Adrenal gland (tissue), 12 donors: Measurements from ENCODE around the gene TBC1D22A. TPM values are rescaled to one million over a fixed set of nuclear protein-coding genes. Genes with fewer than 3 reads are reported as not detected.
A peak's percentile ranks its signal among the peaks of the same experiment; 100 is the strongest.

Experiments used
- DNase-seq, 7 donors: peaks; one replicate each; pipeline ENCODE4 v3.0.0-alpha.2; 2019 to 2020
- H3K27ac ChIP-seq, 5 donors: fragments of 200-600 bp; sonication (generic) in 4 of 5; 1 replicate in 3 of 5; 2 replicates in 2 of 5; pipeline versions ENCODE4 v1.5.1 to v1.8.0; 2016 to 2020; ENCODE audit warnings: mild to moderate bottlenecking in 1 of 5
- H3K27me3 ChIP-seq: fragments of 200-600 bp; 2 replicates; pipeline ENCODE4 v1.8.0; 2021
- H3K36me3 ChIP-seq, 2 donors: fragments of 200-600 bp; replicated peaks in 1 of 2; 1 replicate in 1 of 2; 2 replicates in 1 of 2; pipeline versions ENCODE4 v1.5.1 to v1.8.0; 2018 to 2022
- H3K4me1 ChIP-seq, 2 donors: fragments of 200-600 bp; replicated peaks in 1 of 2; 1 replicate in 1 of 2; 2 replicates in 1 of 2; pipeline versions ENCODE4 v1.5.1 to v1.8.0; 2018 to 2021
- H3K4me3 ChIP-seq, 4 donors: fragments of 200-600 bp; sonication (generic) in 3 of 4; one replicate each; pipeline ENCODE4 v1.5.1; 2016 to 2018
- H3K9me3 ChIP-seq, 3 donors: fragments of 200-600 bp; sonication (generic) in 1 of 3; replicated peaks in 1 of 3; 1 replicate in 2 of 3; 2 replicates in 1 of 3; pipeline versions ENCODE4 v1.5.1 to v1.8.0; 2016 to 2021
- POLR2A ChIP-seq, 2 donors: fragments of 450-650 bp; IDR thresholded peaks; one replicate each; pipeline ENCODE4 v1.6.1; 2017; ENCODE audit warnings: antibody characterized with exemption in 2 of 2, mild to moderate bottlenecking in 2 of 2, moderate library complexity in 1 of 2
- WGBS, 4 donors: extraction: QIAGEN DNeasy Blood & Tissue Kit in 2 of 4; methylation state at CpG; one replicate each; pipeline versions ENCODE4 v1.1.5 to v1.1.7; 2013 to 2017; 5-methylcytosine and 5-hydroxymethylcytosine counted together
- intact Hi-C, 2 donors: fragments of 100-400 bp; cut with DNase I; formaldehyde crosslinking; loops; one replicate each; pipeline versions ENCODE4 v1.14.1 to v1.15.0; 2022 to 2023
- polyA plus RNA-seq, 3 donors: library from polyadenylated mRNA; stranded (reverse); fragments of 200-250 nt in 2 of 3; fragments of 350-450 nt in 1 of 3; fragmentation: Illumina TruSeq in 1 of 3; extraction: RNeasy Lipid Tissue Mini Kit (QIAGEN cat#74804) in 1 of 3; gene quantifications; one replicate each; pipeline ENCODE4 v1.2.3, GENCODE V29; 2013 to 2014
- total RNA-seq, 9 donors: library from RNA; depleted of rRNA in 4 of 9; stranded (reverse); fragments of >200 nt in 4 of 9; fragments of 120-200 nt in 1 of 9; fragmentation: NEBNext Ultra II Directional in 1 of 9; extraction: Animal tissue kit (Norgen Biotek cat#: 25700) in 1 of 9; gene quantifications; one replicate each; pipeline versions ENCODE4 v1.1.0 to v1.2.4, GENCODE V29; 2013 to 2023
- TF ChIP-seq, protein P1 (sequence below), 6 experiments: fragments of 450-650 bp in 4 of 6; fragments of 200-600 bp in 2 of 6; sonication (generic) in 1 of 6; IDR thresholded peaks; 1 replicate in 5 of 6; 2 replicates in 1 of 6; pipeline versions ENCODE4 v1.5.1 to v1.8.0; 2016 to 2021; ENCODE audit warnings: antibody characterized with exemption in 6 of 6, mild to moderate bottlenecking in 2 of 6, moderate library complexity in 1 of 6
- donor health status: healthy with polysubstance abuse.
- donor health status: Bipolar disorder and iron deficiency.
- donor health status: DM: yes; HTN: yes; CAD: no.
- donor health status: DM: no; HTN: no; CAD: no.
- donor health status: DM: no; HTN: no; CAD: no.
- donor health status: DM: yes; HTN: yes; CAD: no.

TBC1D22A gene
- total and polyA plus RNA-seq, 12 donors, result 11.5 to 44.2 (median 28.1) TPM

DNA sequence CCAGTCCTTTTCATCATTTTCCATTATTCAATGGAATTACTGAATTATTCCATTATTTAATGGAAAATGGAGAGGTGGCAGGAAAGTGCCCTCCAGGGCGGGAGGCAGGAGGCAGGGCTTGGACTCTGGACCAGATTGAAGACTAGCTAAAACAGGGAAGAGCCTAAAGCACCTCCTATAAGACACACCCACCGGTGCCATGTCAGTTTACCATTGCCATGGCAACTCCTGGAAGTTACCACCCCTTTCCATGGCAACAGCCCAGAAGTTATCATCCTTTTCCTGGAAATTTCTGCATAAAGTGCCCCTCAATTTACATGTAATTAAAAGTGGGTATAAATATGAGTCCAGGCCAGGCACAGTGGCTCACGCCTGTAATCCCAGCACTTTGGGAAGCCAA lies 443.7 kb downstream of the TBC1D22A start:
- no peaks in the 10 kb centered on the region for H3K4me1 ChIP-seq
- DNase-seq, result peak in 1 of 7 donors; percentile 41
- no peak overlapping the region for H3K4me3 ChIP-seq
- no peaks in the 10 kb centered on the region for H3K36me3 ChIP-seq
- H3K27me3 ChIP-seq, result no peaks in the 10 kb centered on the region
- WGBS, 4 donors, result 83 to 93% (median 88%) methylated on average over 3 of the region's 3 CpGs
- no peaks in the 10 kb centered on the region for H3K9me3 ChIP-seq
- no peak for TF ChIP-seq POLR2A (IDR thresholded peaks at IDR 0.05)
- TF ChIP-seq, protein P1, sequence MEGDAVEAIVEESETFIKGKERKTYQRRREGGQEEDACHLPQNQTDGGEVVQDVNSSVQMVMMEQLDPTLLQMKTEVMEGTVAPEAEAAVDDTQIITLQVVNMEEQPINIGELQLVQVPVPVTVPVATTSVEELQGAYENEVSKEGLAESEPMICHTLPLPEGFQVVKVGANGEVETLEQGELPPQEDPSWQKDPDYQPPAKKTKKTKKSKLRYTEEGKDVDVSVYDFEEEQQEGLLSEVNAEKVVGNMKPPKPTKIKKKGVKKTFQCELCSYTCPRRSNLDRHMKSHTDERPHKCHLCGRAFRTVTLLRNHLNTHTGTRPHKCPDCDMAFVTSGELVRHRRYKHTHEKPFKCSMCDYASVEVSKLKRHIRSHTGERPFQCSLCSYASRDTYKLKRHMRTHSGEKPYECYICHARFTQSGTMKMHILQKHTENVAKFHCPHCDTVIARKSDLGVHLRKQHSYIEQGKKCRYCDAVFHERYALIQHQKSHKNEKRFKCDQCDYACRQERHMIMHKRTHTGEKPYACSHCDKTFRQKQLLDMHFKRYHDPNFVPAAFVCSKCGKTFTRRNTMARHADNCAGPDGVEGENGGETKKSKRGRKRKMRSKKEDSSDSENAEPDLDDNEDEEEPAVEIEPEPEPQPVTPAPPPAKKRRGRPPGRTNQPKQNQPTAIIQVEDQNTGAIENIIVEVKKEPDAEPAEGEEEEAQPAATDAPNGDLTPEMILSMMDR (IDR thresholded peaks at IDR 0.05), result no peak
- intact Hi-C loops, result no loop called here
- no peak overlapping the region for H3K27ac ChIP-seq

DNA sequence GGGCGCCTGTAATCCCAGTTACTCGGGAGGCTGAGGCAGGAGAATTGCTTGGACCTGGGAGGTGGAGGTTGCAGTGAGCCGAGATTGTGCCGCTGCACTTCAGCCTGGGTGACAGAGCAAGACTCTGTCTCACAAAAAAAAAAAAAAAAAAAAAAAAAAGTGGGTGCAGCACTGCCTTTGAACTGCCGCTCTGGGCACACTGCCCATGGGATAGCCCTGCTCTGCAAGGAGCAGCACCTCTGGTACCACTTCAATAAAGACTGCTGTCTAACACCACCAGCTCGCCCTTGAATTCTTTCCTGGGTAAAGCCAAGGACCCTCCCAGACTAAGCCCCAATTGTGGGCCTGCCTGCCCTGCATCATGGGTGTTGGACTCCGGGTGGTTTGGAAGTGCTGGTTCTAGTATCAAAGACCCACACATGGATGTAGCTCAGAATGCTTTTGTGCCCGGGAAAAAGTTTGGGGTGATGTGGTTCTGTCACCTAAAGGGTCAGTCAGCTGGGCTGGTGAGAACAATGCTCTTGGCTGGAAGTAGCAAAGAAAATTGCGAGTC lies 444.3 kb downstream of the TBC1D22A start:
- Histone ChIP-seq H3K27ac (no peak overlapping the region), H3K4me1 (no peaks in the 10 kb centered on the region), H3K4me3 (no peak overlapping the region), H3K27me3 (no peaks in the 10 kb centered on the region), H3K9me3 (no peaks in the 10 kb centered on the region), H3K36me3 (no peaks in the 10 kb centered on the region)
- intact Hi-C loops, result no loop called here
- TF ChIP-seq, protein P1 (IDR thresholded peaks at IDR 0.05), result no peak
- TF ChIP-seq POLR2A (IDR thresholded peaks at IDR 0.05), result no peak
- peak in 1 of 7 donors; percentile 44 for DNase-seq
- WGBS, 4 donors, result 79 to 89% (median 85%) methylated on average over 7 to 9 of the region's 9 CpGs

DNA sequence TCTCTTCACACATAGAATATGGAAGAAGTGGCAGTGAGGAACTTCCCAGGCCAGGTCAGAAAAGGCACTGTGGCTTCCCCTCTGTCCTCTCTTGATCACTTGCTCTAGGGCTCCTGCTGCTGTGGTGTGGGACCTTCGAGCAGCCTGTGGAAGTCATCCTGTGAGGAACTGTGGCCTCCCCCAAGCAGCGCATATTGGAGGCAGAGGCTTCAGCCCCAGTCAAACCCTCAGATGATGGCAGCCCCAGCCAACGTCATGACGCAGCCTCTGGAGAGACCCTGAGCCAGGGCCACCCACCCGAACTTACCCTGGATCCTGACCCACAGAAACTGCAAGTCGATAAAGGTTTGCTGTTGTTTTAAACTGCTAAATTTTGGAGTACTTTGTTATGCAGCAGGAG lies 444.9 kb downstream of the TBC1D22A start:
- Histone ChIP-seq H3K27me3 (no peaks in the 10 kb centered on the region), H3K9me3 (no peaks in the 10 kb centered on the region), H3K4me1 (no peaks in the 10 kb centered on the region), H3K4me3 (no peak overlapping the region), H3K27ac (no peak overlapping the region), H3K36me3 (no peaks in the 10 kb centered on the region)
- WGBS, 4 donors, result 84 to 100% (median 88%) methylated on average over 6 of the region's 6 CpGs
- TF ChIP-seq POLR2A (IDR thresholded peaks at IDR 0.05), result no peak
- TF ChIP-seq, protein P1 (IDR thresholded peaks at IDR 0.05), result no peak
- DNase-seq, result peak in 1 of 7 donors; percentile 21
- intact Hi-C loops, result no loop called here

DNA sequence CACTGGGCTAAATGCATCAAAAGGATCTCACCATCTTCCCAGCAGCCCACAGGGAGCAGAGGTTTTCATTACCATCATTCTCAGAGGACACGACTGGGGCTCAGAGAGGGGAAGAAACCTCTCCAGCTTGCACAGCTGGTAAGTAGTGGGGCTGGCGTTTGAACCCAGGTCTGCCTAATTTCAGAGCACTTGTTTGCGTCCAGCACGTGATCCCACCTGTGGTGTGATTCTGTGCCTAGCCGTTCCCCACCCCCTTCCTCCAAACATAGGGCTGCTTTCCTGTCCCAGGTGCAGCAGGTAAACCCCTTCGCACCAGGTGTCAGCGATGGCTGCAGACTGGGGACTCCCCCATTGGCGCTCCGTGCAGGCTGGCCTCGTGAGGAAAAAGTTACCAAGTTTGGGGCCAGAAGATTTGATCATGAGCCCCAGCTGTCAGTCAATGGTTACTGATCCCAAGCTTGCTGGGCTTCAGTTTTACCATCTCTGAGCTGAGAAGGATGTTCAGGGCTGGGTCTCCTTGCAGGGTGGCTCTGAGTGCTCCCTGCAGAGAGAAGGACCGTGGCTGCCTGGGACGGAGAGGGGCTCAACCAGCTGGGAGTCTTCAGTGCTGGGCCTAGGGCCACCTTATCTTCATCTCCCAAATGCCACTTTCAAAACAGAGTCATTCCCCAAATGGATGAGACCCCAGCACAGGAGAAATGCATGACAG lies 445.6 kb downstream of the TBC1D22A start:
- Histone ChIP-seq H3K27me3 (no peaks in the 10 kb centered on the region), H3K27ac (no peak overlapping the region), H3K36me3 (no peaks in the 10 kb centered on the region), H3K4me1 (no peaks in the 10 kb centered on the region), H3K4me3 (no peak overlapping the region), H3K9me3 (no peaks in the 10 kb centered on the region)
- no peak for TF ChIP-seq POLR2A (IDR thresholded peaks at IDR 0.05)
- TF ChIP-seq, protein P1 (IDR thresholded peaks at IDR 0.05), result no peak
- WGBS, 4 donors, result 80 to 92% (median 86%) methylated on average over 12 of the region's 12 CpGs
- no peak for DNase-seq
- intact Hi-C loops, result no loop called here
